Fibroblast of skin of left quadriceps (primary cell): ENCODE results near the gene UMOD.
"Not testable (repeated sequence)": the region's sequence is repeated elsewhere in the genome, so short reads cannot be mapped to it uniquely, and the experiment has no call there.

ENCODE experiments used
- DNase-seq, 2 experiments: peaks; one replicate each; pipeline ENCODE4 v3.0.0-alpha.2; 2013; ENCODE audit warnings: low read depth in 2 of 2

The UMOD gene

GRCh38 chr16:20321051-20321450, 31.5 kb downstream of the UMOD start:
- not testable (repeated sequence) for DNase-seq

- DNase-seq, result no peak
These were observed 31.9 kb downstream of the UMOD start for GRCh38 chr16:20320592-20320991.

GRCh38 chr16:20320178-20320577, 32.3 kb downstream of the UMOD start:
- DNase-seq, result no peak

GRCh38 chr16:20319406-20319805, 33.1 kb downstream of the UMOD start:
- DNase-seq, result no peak

DNA sequence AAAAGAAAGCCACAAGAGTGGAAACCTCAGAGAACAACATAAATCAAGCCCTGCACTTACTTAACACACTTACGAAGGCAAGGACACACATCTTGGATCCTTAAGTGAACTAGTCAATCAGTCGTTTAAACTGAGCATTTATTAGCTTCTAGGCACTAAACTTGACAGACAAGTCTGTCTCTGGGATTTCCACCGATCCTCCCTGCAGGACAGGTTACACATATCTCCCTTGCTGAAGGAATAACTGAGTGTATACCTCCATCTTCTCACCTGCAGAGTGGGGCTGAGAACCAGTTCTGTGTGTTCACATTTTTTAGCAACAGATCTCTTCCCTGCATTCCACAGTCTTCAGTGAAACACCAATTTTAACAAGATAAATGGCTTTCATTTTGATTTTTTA, 34.1 kb downstream of the UMOD start:
- DNase-seq, result no peak

DNA sequence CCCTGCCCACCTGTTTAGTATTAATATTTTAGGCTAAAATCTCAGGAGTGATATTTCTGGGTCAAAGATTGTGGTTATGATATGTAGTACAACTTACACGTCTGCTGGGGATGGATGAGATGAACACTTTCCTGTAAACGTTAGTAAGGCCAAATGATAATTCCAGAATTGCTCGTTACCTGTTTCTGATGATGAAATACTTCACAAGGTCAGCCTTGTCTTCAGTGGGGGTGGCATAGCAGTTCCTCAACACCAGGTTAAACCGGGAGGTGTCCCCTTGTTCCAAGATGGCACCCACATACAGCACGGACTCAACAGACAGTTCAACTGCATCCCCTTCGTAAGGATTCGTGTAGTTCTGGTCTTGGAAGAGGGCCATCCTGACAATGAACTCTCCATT, 34.5 kb downstream of the UMOD start:
- no peak for DNase-seq

DNA sequence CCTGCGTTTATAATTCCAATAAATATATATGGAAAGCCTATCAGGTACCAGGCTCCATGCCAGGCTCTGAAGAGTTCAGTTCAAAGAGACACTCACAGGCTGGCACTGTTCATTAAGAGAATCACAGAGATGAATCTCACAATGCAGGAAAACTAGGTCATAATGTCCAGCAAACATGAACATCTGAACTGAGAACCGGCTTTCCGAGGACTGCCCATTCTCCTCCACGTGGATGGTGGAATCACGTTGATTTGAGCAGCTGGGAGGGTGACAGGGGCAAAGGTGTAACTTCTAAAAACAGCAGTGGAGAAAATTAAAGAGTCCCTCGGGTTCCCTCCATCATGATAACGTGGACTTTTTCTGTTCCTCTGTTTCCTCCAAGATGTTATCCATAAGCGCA, 35.4 kb downstream of the UMOD start:
- no peak for DNase-seq

GRCh38 chr16:20316715-20317114, 35.8 kb downstream of the UMOD start:
- no peak for DNase-seq

DNA sequence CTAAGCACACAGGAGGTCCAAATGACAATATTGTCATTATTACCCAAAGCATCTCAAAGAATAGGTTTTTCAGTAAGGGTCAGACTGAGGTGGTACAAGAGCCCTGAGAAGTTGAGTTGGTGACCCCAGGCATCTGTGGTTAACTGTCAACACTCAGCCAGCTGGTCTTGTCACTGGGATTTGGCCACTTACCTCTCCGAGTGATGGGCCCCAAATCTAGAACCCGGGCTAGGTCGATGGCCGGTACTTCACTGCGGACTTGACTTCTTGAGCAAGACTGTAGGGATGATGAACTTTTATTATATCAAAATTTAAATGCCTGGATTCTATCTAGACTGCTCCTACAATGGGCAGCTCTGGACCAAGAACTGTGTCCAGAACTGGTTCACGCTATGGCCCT, 36.8 kb downstream of the UMOD start:
- DNase-seq, result no peak

DNA sequence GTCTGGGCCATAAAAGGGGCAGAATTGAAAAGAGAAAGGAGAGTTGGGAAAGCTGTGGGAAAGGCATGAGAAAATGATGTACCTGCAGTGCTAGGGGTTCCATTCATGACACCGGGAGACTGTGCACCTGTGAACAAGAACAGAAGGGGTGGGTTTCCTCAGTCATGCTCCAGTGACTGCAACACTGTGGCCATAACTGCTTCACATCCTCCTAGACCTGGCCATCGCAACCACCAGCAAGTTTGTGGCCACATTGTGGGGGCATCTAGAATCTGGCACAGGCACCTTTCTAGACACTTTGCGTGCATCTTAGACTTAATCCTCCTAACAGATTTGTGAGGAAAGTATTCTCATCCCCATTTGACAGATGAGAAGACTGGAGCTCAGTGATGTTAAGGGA, 37.9 kb downstream of the UMOD start:
- DNase-seq, result no peak

GRCh38 chr16:20313741-20314140, 38.8 kb downstream of the UMOD start:
- no peak for DNase-seq

GRCh38 chr16:20312536-20313095, 39.9 kb downstream of the UMOD start:
- not testable (repeated sequence) for DNase-seq

DNA sequence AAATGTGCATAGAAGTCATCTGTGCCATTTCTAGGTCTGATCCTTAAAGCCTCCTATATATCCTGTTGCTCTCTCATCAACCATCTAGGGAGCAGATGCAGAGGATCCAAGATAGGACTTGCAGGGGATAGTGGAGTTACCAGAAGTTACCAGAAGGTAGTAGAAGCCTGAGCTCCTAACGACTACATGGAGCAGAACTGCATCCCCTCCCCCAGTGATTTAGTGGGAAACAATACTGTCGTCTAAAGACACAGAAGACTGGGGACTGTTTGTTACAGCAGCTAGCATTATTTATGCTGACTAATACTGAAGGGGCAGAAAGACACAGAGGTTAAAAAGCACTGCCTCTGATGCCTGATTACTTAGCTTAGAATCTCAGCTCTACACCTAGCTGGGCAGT, 41.0 kb downstream of the UMOD start:
- no peak for DNase-seq

DNA sequence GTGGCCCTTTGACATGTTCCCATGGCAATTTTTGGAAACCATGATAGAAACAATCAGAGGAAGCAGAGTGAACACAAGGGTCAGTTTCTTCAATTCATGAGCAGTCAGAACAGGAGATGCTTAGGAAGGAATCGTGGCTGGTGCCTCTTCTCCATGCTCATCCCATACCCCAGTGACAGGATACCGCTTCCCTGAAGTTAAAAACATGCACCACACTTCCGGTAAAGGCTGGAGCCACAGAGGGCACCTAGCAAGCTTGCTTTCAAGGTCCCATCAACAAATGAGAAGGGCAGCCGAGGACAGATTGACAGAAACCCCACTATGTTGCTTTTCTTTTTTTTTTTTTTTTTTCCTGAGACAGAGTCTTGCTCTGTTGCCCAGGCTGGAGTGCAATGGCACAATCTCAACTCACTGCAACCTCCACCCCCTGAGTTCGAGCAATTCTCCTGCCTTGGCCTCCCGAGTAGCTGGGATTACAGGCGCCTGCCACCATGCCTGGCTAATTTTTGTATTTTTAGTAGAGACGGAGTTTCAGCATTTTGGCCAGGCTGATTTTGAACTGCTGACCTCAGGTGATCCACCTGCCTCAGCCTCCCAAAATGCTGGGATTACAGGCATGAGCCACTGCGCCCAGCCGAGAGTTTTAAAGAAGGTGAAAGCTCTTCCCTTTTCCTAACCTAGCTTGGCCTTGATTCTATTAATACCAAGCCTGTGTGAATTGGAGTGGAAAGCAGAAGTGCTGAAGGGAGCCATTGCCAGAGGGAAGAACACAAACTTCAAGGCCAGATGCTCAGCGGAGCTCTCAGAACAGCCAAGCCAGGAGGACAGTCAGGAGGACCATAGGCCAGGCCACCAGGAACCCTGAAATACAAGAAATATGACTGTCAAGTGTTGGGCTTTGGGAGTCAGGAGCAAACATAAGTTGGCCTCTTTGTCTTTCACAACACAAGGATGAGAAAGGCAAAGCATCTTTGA, 41.8 kb downstream of the UMOD start:
- no peak for DNase-seq

- DNase-seq, result no peak
These were observed 42.7 kb downstream of the UMOD start for GRCh38 chr16:20309786-20310185.

DNA sequence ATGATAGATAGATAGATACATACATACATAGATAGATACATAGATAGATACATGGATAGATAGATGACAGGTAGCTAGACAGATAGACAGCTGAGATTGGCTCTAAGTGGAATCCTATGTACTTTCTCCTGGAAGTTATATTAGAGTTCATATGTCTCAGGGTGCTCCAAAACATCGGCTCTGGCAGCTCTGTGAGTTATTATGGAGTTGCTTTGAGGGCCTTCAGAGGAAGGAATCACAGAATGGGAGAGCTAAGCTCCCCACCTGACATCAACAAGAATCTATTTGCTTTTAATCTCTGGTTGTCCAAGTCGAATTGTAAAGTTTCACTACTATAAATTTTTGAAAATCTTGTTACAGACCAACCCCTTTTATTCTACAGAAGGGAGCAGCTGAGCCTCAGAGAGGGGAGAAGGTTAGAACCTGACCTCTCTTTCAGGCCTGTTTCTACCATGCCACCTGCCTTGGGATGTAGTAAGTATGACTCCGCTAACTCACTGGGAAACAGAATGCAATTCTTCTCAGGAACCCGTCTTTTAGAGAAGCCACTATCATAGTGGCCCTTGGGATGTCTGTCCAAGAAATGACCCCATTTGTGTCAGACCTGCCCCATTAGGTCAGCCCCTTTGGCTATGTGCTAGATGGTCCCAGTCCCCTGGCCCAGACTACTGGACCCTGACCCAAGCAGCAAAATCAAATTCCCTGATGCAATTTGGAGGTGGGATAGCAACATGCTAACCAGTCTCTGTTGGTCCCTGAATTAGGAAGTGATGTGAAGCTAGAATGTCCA, 43.5 kb downstream of the UMOD start:
- no peak for DNase-seq

DNA sequence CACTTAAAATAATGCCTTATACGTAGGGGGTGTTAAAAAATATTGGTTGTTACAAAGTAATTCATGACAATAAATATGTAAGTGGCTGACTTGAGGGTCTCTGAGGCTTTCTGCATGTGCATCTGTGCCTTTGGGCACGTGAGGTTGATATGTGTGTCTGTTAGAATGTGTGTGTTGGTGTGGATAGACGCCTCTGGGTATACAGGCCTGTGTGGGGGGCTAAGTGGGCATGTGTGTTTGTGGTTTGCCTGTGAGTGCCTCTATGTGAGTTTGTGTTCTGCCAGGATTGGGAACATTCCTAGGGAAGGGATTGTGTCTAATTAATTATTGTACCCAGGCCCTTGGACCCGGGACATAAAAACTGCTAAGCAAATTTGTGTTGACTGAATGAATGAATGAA, 44.2 kb downstream of the UMOD start:
- no peak for DNase-seq

- DNase-seq, result no peak
These were observed 44.7 kb downstream of the UMOD start for GRCh38 chr16:20307791-20308190.

- DNase-seq, result no peak
These were observed 45.3 kb downstream of the UMOD start for GRCh38 chr16:20307240-20307671.

- no peak for DNase-seq
These were observed 46.1 kb downstream of the UMOD start for GRCh38 chr16:20306401-20306800.

- no peak for DNase-seq
These were observed 49.5 kb downstream of the UMOD start for GRCh38 chr16:20303012-20303411.

DNA sequence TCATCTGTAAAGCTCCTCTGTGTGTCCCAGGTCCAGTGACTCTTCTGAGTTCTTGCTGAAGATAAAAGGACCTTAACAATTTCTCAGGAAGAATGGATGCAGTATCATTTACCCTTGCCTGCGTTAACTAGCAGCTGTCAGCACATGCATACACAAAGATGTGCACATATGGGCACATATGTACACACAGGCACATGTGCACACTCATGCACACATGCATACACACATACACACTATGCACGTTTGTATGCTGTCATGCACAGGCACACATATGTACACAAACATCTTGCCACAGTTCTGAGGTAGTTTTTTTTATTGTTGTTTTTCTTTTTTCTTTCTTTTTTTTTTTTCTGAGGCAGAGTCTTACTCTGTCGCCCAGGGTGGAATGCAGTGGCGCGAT, 50.1 kb downstream of the UMOD start:
- DNase-seq, result no peak

DNA sequence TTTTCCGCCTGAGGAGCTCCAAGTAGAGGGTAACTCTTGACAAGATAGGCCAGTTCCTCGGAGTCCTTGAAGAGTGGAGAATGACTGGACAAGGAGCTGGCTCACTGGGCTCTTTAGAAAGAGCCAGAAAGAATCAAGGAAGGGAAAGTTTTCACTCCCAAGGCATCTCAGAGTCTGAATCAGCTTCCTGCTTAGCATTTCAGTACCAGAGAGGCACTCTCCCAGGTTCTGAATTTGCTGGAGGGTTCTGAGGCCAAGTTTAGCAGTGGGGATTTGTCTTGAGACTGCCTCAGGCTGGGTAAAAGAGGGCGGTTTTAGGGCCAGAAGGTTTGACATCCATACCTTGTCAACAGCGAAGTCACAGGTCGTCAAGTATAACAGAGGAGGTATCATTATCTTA, 50.7 kb downstream of the UMOD start:
- no peak for DNase-seq
